SKM-1 treated with dmso at 0.1 percent for 144 hours (cell line): ENCODE results near the gene ABCG5.
A peak's percentile ranks its signal among the peaks of the same experiment; 100 is the strongest.

Source experiments
- DNase-seq: peaks from one replicate; lab custom pipeline; 2025; ENCODE audit not compliant: unreplicated experiment; lab: John Stamatoyannopoulos, UW

ABCG5 gene

GRCh38 chr2:43810888-43811287 is 27.8 kb downstream of the ABCG5 start:
- DNase-seq = no peak

GRCh38 chr2:43810452-43810851 is 28.2 kb downstream of the ABCG5 start:
- DNase-seq = no peak

DNA sequence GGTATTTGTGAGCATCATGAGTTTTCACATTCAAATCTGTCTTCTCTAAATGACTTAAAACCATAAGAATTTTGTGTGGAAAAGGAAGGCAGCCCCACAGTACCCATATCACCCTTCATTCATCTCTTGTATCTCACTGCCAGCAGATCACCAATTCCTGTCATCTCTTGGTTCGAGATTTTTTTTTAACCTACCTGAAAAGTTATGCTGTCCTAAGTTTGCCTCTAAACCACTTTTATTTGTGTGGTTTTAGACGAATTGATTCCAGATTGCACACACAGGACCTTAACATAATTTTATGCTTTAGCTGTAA is 32.0 kb downstream of the ABCG5 start:
- no peak for DNase-seq

GRCh38 chr2:43803113-43803512 is 35.5 kb downstream of the ABCG5 start:
- no peak for DNase-seq

DNA sequence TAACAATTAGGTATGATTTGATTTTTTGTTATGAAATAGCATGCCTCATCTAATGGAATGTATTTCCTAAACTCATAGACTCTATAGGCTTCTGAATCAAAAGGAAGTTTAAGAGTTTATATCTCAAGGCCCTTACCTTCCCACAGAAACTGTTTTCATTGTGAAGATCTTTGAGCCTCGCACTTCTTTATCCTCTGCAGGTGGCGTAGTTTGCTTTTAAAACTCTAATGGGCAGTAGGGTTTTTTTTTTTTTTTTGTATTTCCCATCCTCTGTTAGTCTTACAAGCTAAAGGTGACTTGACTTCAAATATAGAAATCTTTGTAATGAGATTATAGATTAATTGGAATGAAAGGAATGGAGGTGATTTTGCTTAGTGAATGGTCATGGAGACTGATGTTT is 36.5 kb downstream of the ABCG5 start:
- no peak for DNase-seq

GRCh38 chr2:43800894-43801293 is 37.7 kb downstream of the ABCG5 start:
- DNase-seq = no peak

GRCh38 chr2:43798300-43798699 is 40.3 kb downstream of the ABCG5 start:
- peak; percentile 27 for DNase-seq

DNA sequence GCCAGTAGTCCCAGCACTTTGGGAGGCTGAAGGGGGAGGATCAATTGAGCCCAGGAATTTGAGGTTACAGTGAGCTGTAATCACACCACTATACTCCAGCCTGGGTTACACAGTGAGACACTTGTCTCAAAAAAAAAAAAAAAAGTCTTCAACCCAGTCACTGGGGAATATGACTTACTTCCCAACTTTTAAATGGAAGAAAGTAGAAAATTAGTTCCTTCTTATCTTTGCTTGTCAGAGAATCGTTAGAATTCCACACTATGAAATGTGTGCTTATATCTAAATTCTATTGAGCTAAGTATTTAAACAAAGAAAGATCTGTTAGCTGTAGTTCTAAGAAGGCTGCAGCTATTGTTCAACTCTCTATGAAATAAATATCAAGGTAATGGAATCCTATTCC is 42.4 kb downstream of the ABCG5 start:
- DNase-seq = no peak

DNA sequence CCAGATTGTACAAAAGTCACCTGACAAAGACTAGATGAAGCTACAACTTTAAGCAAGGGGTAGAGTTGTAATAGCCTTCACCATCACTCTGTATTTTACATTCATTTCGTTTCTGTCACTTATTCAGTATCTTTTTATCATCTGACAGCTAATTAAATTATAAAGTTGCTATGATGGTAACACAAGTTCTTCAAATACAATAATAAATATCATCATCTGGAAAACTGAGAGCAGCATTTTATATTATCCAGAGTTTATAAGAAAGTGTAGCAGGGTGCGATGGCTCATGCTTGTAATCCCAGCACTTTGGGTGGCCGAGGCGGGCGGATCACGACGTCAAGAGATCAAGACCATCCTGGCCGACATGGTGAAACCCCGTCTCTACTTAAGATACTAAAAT is 43.7 kb downstream of the ABCG5 start:
- DNase-seq = no peak

- no peak for DNase-seq
These were observed 46.0 kb downstream of the ABCG5 start for GRCh38 chr2:43792653-43793052.

- no peak for DNase-seq
These were observed 47.4 kb downstream of the ABCG5 start for GRCh38 chr2:43791035-43791765.

GRCh38 chr2:43790147-43790546 is 48.5 kb downstream of the ABCG5 start:
- DNase-seq = no peak

- no peak for DNase-seq
These were observed 50.0 kb downstream of the ABCG5 start for GRCh38 chr2:43788646-43789045.

- no peak for DNase-seq
These were observed 50.7 kb downstream of the ABCG5 start for GRCh38 chr2:43787895-43788294.

DNA sequence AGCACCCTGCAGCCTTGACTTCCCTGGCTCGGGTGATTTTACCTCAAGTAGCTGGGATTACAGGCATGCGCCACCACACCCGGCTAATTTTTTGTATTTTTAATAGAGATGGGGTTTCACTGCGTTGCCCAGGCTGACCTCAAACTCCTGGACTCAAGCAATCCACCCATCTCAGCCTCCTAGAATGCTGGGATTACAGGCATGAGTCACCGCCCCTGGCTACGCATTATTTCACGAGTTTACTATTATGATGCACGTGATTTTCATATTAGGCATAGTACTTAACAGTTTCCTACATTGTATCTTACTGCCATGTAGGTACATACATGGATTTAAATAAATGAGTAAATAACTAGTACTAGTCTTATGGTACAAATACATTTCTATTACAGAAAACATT is 60.4 kb downstream of the ABCG5 start:
- no peak for DNase-seq

DNA sequence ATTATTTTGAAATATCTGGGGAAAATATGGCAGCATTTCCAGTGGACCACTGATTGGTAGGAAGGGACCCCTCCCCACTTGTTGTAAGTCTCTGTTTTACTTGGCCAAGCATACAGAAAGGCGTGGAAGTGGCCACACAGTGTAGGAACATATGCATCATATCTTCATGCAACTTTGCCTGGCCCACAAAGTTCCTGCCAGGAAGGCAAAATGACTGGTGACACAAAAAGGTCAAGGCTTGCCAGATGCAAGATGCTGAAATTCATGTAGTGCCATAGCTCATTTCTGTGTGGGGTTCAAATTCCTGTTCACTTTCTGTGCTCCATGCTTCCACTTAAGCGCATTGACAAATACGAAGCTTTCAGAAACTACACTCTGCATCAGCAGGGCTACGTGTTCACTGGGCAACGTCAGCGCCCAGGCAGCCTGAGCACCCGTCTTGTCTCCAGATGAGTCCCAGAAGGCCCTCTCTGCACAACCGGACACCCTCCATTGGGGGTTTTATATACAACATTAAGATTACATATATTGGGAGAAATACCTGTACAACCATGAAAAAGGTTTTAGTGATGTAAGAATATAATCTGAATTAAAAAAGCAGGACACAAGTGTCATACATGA is 61.2 kb downstream of the ABCG5 start:
- no peak for DNase-seq

DNA sequence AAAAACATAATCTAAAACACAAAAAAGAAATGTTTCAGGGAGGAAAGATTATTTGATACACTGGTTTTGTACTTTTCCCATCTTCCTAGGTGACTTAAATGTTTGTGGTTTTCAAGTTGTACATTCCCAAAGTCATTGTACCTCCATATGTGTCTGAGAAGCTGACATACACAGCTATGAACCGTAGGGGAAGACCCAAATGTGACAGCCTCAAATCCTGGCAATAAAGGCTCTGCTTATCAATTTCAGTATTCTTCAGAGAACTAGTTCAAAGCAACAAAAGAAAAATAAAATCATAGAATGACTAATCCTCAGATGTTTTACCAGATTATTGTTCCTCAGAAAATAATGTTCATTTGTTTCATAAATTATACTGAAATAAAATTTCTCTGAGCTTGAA is 62.3 kb downstream of the ABCG5 start:
- DNase-seq = no peak

DNA sequence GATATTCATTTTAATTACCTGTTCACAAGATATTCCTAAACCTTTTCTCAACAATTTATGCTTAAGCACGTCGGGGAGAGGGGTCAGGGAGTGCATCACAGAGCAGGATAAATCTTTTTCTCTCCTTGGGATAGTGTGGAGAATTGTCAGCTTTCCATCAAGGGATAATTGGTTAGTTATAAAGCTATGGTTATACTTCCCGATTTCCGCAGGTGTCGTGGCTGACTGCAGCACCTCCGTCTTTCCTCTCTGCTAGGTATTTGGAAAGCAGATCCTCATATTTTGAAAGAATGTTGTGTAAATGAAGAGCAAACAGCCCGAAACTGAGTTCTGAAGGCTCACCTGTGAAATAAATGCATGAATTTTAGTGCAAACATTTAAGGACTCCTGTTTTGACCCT is 64.0 kb downstream of the ABCG5 start:
- no peak for DNase-seq

DNA sequence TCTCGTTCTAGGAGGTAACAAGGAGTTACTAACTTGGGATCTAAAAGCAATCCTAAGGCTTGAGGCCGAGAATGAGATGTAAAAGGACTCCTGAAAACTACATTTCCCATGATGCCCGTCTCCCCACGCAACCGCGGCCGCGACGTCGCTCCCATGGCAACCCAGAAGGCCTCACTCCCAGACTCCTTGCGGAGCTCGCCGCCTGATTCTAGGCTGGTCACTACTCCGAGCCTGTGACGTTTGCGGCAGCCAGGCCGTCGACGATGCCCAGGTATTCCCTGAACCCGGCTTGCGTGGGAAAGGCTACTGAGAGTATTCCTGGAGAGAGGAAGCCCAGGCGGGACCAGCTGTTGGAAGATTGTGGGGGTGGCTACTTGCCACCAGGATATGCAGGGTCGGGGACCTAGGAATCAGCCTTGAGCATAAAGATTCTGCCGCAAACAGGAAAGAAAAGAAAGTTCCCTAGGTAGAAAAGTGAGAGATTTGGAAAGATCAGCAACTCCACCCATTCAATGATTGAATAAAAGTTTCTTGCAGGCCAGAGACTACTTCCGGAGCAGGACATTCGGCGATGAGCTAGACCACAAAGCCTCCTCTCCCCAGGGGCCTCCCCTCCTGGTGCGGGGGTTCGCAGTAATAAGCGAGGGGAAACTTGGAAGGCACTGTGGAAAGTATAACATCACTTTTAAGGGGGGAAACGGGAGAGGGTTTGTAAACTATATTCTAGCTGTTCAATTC is 64.6 kb downstream of the ABCG5 start, which contains the start of gene DYNC2LI1:
Gene DYNC2LI1 (plus strand): TSS at position 164 of the 738 bp plus-strand sequence. CDS start 100 bp downstream, at position 264.
- DNase-seq = peak; percentile 80

- no peak for DNase-seq
These were observed 72.6 kb downstream of the ABCG5 start for GRCh38 chr2:43766006-43766405.

DNA sequence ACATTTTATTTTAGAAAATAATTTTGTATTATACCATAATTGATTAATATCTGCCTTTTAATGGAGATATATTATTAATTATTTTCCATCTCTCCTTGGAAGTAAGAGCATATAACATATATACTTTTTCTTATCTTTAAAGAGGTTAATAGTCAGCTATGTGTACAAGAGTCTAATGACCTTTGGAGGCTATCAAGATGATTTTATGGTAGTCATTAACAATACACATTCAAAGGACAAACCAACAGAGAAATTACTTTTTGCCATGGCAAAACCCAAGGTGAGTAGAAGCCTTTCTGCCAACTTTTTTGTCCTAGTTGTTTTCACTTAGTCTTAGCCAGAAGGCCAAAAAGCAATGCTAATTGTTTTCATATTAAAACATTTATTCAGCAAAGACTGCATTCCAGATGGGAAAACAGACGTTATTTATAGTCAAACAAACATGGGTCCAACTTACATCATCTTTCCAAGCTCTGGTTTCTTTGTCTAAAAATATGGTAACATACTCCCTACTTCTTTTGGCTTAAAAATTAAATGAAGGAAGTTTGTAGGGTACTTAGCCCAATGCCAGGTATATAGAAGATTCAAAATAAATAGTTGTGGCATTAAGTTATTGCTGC is 74.4 kb downstream of the ABCG5 start:
- no peak for DNase-seq

DNA sequence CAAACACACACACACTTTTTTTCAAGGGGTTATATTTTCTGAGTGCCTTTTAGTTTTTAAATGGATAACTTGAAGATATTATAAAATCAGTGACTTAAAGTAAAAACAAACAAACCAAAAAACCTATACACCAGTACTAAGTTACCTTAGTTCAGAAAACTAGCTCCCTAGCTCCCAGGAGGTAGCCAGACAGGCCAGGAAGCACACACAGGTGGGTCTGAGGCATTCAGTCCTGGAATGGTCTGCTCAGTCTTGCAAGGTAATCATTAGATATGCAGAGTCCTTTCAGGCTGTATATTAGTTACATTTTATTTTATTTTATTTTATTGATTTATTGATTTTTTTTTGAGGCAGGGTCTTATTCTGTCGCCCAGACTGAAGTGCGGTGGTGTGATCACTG is 75.5 kb downstream of the ABCG5 start:
- no peak for DNase-seq
